A673 (cell line): Measurements from ENCODE around the gene SLC5A2.

Experiments used
- EZH2 ChIP-seq: fragments of 200-600 bp; sonication (generic); IDR thresholded peaks from 2 replicates; pipeline ENCODE4 v1.6.1; 2017; ENCODE audit warnings: borderline replicate concordance, low read depth, mild to moderate bottlenecking, mixed read lengths, antibody characterized with exemption, low read length; ENCODE audit not compliant: poor library complexity, severe bottlenecking
- TF ChIP-seq, protein P1 (sequence below): fragments of 300-800, 200-600 bp; sonication (generic); conservative IDR thresholded peaks from 2 replicates; pipeline ENCODE4 v1.5.1; 2017; ENCODE audit warnings: low read depth, mild to moderate bottlenecking, antibody characterized with exemption, low read length, moderate library complexity, mixed read lengths

DNA sequence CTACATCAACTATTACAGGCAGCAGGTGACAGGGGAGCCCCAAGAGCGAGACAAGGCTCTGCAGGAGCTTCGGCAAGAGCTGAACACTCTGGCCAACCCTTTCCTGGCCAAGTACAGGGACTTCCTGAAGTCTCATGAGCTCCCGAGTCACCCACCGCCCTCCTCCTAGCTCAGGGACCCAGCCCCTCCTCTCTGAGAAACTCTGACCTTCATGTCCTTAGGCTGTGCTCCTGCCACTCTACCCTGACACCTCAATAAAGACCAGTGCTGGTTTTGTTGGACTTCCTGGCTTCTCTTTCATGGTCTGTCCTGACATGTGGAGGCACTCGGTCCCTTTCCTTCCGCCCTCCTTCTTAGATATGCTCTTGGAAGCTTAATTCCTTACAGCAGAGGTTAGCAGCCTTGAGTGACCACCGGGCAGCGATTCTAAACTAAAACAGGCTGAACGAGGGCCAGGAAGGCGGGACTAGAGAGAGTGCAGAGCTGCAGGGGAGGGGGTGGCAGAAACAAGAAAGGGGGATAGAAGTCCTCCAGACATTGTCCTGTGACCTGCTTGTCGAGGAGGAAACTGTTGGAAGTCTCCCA is 45.7 kb downstream of the SLC5A2 start:
- TF ChIP-seq, protein P1, sequence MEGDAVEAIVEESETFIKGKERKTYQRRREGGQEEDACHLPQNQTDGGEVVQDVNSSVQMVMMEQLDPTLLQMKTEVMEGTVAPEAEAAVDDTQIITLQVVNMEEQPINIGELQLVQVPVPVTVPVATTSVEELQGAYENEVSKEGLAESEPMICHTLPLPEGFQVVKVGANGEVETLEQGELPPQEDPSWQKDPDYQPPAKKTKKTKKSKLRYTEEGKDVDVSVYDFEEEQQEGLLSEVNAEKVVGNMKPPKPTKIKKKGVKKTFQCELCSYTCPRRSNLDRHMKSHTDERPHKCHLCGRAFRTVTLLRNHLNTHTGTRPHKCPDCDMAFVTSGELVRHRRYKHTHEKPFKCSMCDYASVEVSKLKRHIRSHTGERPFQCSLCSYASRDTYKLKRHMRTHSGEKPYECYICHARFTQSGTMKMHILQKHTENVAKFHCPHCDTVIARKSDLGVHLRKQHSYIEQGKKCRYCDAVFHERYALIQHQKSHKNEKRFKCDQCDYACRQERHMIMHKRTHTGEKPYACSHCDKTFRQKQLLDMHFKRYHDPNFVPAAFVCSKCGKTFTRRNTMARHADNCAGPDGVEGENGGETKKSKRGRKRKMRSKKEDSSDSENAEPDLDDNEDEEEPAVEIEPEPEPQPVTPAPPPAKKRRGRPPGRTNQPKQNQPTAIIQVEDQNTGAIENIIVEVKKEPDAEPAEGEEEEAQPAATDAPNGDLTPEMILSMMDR: no peak
- no peak for TF ChIP-seq EZH2
